HG03457 (cell line): ENCODE data around the gene PCSK5.
"Not testable (repeated sequence)": the region's sequence is repeated elsewhere in the genome, so short reads cannot be mapped to it uniquely, and the experiment has no call there.

Source experiments
- ATAC-seq: cut with Tn5 transposase; IDR thresholded peaks from one replicate; pipeline ENCODE4 v1.9.1; 2021; ENCODE audit warnings: moderate number of reproducible peaks; ENCODE audit not compliant: unreplicated experiment

Gene PCSK5

GRCh38 chr9:75889577-75889976 is 896 bp upstream of the PCSK5 start:
- ATAC-seq = no peak

GRCh38 chr9:75889977-75890471 is 449 bp upstream of the PCSK5 start:
- no peak for ATAC-seq

GRCh38 chr9:75891277-75891741 is 836 bp downstream of the PCSK5 start:
- ATAC-seq = no peak

- no peak for ATAC-seq
Measured at GRCh38 chr9:75891771-75892215, 1.3 kb downstream of the PCSK5 start.

- ATAC-seq = no peak
Measured at GRCh38 chr9:75892216-75892911, 1.9 kb downstream of the PCSK5 start.

GRCh38 chr9:75893106-75893505 is 2.6 kb downstream of the PCSK5 start:
- ATAC-seq = no peak

GRCh38 chr9:75894566-75894965 is 4.1 kb downstream of the PCSK5 start:
- no peak for ATAC-seq

- no peak for ATAC-seq
Measured at GRCh38 chr9:75895112-75895511, 4.6 kb downstream of the PCSK5 start.

- no peak for ATAC-seq
Measured at GRCh38 chr9:75896193-75896592, 5.7 kb downstream of the PCSK5 start.

- ATAC-seq = not testable (repeated sequence)
Measured at GRCh38 chr9:75900893-75901524, 10.5 kb downstream of the PCSK5 start.

- no peak for ATAC-seq
Measured at GRCh38 chr9:75903785-75904360, 13.4 kb downstream of the PCSK5 start.

- ATAC-seq = no peak
Measured at GRCh38 chr9:75904364-75904763, 13.9 kb downstream of the PCSK5 start.

- no peak for ATAC-seq
Measured at GRCh38 chr9:75906531-75906930, 16.1 kb downstream of the PCSK5 start.

GRCh38 chr9:75907329-75907728 is 16.9 kb downstream of the PCSK5 start:
- no peak for ATAC-seq

- ATAC-seq = no peak
Measured at GRCh38 chr9:75907923-75908322, 17.4 kb downstream of the PCSK5 start.

GRCh38 chr9:75909776-75910175 is 19.3 kb downstream of the PCSK5 start:
- ATAC-seq = no peak

- no peak for ATAC-seq
Measured at GRCh38 chr9:75910731-75911130, 20.3 kb downstream of the PCSK5 start.

- no peak for ATAC-seq
Measured at GRCh38 chr9:75911390-75911789, 20.9 kb downstream of the PCSK5 start.

GRCh38 chr9:75912951-75913350 is 22.5 kb downstream of the PCSK5 start:
- no peak for ATAC-seq

GRCh38 chr9:75914002-75914401 is 23.5 kb downstream of the PCSK5 start:
- no peak for ATAC-seq

- ATAC-seq = no peak
Measured at GRCh38 chr9:75914883-75915452, 24.5 kb downstream of the PCSK5 start.

GRCh38 chr9:75918154-75918553 is 27.7 kb downstream of the PCSK5 start:
- ATAC-seq = no peak
